Neuron (in vitro differentiated cells): Measurements from ENCODE around the gene FGF11.

Experiments used
- H2AFZ ChIP-seq: one replicate; pipeline ENCODE4 v1.6.1; 2013; ENCODE audit warnings: low read depth, mild to moderate bottlenecking, inconsistent platforms, low read length, moderate library complexity
- H3K27me3 ChIP-seq: one replicate; pipeline ENCODE4 v1.6.1; 2013; ENCODE audit warnings: low read length; ENCODE audit not compliant: insufficient read depth
- H3K36me3 ChIP-seq: one replicate; pipeline ENCODE4 v1.6.1; 2013; ENCODE audit warnings: low read length; ENCODE audit not compliant: insufficient read depth
- H3K4me1 ChIP-seq: one replicate; pipeline ENCODE4 v1.6.1; 2013; ENCODE audit warnings: low read length; ENCODE audit not compliant: insufficient read depth
- H3K4me3 ChIP-seq: 2 replicates; pipeline ENCODE4 v1.5.1; 2013; ENCODE audit warnings: mild to moderate bottlenecking, low read length, moderate library complexity
- H3K9me3 ChIP-seq: one replicate; pipeline ENCODE4 v1.6.1; 2013; ENCODE audit warnings: low read length

Gene FGF11

GRCh38 chr17:7491583-7491982 lies 52.3 kb downstream of the FGF11 start:
- H3K4me3 ChIP-seq: no peak overlapping the region
- H3K27me3 ChIP-seq: no peaks in the 10 kb centered on the region
- H3K36me3 ChIP-seq: peaks cover 49% of the 10 kb centered on the region
- H2AFZ ChIP-seq: no peak overlapping the region
- H3K4me1 ChIP-seq: peaks cover 9% of the 10 kb centered on the region
- H3K9me3 ChIP-seq: peaks cover 5% of the 10 kb centered on the region

DNA sequence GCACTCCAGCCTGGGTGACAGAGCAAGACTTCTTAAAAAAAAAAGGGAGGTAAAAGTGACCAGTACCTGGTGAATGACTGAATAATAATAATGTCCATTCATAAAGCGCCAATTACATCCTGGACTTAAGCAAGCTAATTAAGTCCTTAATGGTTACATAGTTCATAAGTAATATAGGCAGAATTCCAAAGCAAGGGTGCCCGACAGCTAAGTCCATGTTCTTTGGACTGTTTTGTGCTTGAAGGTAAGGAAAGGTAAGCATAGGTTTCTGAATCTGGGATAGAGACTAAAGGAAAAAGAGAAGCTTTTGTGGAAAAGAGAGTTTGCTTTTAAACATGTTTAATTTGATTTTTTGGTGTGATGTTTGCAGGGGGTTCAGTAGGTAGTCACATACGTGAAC lies 54.6 kb downstream of the FGF11 start:
- no peak overlapping the region for H3K4me3 ChIP-seq
- H2AFZ ChIP-seq: no peak overlapping the region
- peaks cover 67% of the 10 kb centered on the region for H3K36me3 ChIP-seq
- peaks cover 5% of the 10 kb centered on the region for H3K9me3 ChIP-seq
- no peaks in the 10 kb centered on the region for H3K27me3 ChIP-seq
- peaks cover 3% of the 10 kb centered on the region for H3K4me1 ChIP-seq
